ENCODE data around the gene ERC1.
"Not testable (repeated sequence)": the region's sequence is repeated elsewhere in the genome, so short reads cannot be mapped to it uniquely, and the experiment has no call there.

Gene ERC1

DNA sequence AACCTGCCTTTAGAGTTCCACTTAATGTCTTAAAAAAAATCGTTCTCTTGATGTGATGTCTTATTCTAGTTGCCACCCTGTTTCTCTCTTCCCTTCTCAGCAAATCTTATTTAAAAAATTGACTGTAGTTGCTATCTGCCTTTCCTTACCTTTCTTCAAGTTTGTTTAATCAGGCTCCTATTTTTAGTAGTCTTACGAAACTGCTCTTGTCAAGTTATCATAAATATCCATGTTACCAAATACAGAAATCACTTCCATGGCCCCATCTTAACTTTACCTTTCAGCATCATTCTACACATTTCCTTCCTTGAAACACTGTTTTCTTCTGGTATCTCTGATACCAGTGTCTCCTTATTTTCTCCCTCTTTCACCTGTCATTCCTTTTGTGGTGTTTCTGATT is 227.3 kb downstream of the ERC1 start:
- no peak for DNase-seq (ENCODE audit: low read depth, low spot score)

DNA sequence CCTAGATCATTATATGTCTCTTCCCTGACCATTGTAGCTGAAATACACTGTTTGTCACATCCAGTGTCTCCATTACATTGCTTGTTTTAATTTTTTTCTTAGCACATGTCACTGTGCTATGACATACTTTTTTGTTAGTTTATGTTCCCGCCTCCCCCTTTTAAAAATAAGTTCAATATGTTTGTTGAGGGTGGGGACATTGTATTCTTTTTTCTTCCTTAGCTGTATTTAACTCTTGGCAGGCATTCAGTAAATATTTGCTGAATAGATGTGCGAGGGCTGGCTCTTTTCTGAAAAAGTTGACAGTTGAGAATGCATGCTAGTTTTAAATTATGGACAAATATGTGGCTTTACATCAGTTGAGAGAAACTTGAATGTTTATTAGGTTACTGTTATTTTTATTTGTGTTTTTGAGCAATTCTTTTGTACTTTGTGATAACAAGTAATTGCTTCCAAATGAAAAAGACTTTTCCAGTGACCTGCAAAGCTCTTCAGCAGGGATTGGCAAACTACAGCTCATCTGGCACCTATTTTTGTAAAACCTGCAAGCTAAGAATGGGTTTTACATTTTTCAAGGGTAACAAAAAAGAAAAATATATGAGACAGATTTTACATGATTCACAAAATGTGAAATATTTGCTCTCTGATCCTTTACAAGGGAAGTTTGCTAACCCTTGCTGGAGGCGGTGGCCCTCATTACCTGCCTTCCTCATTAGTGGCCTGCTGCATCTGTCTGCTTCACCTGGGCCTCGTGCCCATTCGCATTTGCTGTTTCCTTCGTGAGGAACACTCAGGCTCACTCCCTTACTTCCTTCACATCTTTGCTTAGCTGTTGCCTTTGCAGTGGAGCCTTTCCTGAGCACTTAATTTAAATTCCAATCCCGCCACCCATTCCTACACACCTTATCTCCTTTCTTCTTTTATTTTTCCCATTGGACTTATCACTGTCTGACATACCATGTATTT is 229.4 kb downstream of the ERC1 start:
- no peak for DNase-seq (ENCODE audit: low read depth, low spot score)

DNA sequence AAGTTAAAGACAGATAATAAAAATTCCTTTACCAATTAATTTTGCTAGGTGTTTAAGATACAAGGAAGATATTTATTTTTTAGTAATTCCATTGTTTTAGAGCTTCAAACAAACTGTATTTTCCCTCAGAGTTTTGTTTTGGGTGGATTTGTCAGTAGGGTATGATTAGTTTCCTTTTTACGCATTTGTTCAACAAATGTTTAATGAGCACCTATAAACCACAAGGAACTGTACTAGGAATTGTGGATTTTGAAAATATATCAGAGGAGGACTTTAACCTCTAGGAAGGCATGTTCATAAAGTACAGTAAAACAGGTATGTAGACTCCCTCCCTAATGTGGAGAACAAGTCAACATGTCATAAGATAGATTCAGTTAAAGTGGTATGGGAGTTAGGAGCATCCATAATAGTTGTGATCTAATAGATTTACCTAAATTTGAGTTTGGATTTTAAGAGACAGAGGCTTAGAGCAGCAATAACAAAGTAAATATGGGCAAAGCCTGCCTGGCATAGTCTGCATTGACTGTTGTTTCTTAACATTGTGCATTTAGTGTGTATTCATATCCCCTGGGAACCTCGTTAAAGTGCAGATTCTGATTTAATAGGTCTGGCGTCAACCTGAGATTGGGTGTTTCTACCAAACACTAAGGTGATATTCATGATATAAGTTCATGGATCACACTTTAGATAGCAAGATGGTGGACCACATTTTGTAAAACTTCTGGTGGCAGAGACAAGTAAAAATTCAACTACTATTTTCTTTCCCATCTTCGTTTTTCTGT is 232.0 kb downstream of the ERC1 start:
- DNase-seq (ENCODE audit: low read depth, low spot score), result no peak

DNA sequence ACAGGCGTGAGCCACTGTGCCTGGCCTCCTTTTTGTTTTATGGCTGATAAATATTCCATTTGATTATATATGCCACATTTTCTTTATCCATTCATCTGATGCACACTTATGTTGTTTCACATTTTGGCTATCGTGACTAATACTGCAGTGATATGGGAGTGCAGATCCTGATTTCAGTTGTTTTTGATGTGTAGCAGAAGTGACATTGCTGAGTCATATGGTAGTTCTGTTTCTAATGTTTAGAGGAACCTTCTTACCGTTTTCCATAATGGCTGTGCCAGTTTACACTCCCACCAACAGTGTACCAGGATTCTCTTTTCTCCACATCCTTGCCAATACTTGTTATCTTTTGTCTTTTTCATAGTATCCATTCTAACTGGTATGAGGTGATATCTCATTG is 235.9 kb downstream of the ERC1 start:
- no peak for DNase-seq (ENCODE audit: low read depth, low spot score)

DNA sequence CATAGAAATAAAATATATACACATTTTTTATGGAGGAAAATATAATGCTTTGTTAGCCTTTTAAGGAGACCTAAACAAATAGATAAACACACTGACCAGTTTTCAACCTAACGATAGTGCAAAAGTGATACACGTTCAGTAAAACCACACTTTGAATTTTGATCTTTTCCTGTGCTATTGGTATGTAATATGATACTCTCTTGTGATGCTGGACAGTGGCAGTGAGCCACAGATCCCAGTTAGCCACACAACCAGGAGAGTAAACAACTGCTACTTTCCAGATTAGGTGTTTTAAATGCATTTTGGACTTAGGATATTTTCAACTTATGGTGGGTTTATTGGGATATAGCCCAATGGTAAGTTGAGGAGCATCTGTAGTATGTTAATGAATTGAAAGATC is 243.1 kb downstream of the ERC1 start:
- DNase-seq (ENCODE audit: low read depth, low spot score), result no peak

DNA sequence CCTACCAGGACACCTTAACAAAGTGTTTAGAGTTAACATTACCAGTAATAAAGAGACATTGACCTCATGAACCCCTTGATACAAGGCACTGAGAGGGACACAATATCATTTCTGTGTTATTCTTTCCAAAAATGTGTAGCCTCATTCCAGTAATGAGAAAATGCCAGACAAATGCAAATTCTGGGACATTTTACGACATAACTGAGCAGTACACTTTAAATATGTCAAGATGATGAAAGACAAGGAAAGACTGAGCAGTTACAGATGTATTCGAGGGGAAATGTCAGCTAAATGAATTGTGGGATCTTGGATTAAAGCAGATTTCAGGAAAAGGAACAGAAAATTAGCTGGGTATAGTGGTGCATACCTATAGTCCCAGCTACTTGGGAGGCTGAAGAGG is 255.6 kb downstream of the ERC1 start:
- no peak for DNase-seq (ENCODE audit: low read depth, low spot score)

DNA sequence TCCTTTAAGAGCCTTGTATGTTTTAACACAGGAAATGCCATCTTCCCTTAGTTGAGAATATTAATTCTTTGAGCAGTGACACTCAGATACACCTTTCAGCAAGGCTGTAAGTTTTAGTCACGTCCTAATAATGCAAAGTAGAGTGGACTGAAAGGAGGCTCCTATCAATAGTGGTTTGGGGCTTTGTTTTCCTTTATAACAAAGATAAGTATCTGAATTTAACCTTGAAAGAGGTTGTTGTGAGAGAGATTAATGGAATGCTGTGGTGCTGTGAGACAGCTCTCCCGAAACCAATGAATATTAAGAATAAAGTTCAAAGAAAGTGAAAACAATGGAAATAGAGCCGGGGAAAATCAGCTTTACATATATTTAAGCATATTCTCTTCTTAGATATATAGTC is 259.6 kb downstream of the ERC1 start:
- DNase-seq (ENCODE audit: low read depth, low spot score), result no peak

DNA sequence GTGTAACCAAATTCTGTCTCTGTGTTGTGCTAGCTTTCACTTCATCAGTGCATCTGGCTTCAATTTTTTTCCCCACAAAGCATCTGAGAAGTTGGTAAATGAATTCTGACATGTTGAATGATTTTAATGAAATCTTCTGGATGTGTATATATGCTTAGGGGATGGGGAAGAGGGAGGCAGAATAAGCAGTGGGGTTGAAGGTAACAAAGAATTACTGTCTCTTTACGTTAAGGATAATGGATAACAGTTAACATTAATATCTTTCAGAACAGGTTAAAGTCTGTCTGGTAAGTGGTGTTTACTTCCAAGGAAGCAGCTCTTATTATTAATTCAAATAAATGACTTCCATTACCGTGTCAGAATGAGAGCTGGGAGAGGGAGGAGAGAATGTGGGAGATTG is 261.7 kb downstream of the ERC1 start:
- DNase-seq (ENCODE audit: low read depth, low spot score), result no peak

DNA sequence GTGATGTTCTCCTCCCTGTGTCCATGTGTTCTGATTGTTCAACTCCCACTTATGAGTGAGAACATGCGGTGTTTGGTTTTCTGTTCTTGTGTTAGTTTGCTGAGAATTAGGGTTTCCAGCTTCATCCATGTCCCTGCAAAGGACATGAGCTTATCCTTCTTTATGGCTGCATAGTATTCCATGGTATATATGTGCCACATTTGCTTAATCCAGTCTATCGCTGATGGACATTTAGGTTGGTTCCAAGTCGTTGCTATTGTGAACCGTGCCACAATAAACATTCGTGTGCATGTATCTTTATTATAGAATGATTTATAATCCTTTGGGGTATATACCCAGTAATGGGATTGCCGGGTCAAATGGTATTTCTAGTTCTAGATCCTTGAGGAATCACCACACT is 264.1 kb downstream of the ERC1 start:
- DNase-seq (ENCODE audit: low read depth, low spot score), result not testable (repeated sequence)

DNA sequence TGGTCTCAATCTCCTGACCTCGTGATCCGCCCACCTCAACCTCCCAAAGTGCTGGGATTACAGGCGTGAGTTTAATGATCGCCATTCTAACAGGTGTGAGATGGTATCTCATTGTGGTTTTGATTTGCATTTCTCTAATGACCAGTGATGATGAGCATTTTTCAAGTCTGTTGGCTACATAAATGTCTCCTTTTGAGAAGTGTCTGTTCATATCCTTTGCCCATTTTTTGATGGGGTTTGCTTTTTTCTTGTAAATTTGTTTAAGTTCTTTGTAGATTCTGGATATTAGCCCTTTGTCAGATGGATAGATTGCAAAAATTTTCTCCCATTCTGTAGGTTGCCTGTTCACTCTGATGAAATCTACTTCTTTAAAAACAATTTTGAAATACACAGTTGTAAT is 264.8 kb downstream of the ERC1 start:
- DNase-seq (ENCODE audit: low read depth, low spot score), result not testable (repeated sequence)

DNA sequence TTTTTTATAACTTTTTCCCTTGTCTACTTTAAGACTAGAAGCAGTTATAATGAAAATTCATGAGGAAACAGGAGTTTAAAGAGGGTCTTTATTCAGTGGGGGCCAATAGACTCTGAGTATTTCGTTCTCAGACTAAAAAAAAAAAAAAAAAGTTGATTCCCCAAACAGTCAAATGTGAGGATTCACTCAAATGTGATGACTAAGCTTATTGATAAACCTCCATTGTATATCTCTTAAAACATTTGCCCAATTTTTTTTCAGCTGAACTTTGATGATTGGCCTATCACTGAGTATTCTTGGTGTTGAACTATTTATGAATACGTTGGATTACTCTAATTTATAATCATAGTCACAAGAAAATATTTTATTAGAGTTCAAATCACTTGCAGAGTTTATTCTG is 265.3 kb downstream of the ERC1 start:
- no peak for DNase-seq (ENCODE audit: low read depth, low spot score)

DNA sequence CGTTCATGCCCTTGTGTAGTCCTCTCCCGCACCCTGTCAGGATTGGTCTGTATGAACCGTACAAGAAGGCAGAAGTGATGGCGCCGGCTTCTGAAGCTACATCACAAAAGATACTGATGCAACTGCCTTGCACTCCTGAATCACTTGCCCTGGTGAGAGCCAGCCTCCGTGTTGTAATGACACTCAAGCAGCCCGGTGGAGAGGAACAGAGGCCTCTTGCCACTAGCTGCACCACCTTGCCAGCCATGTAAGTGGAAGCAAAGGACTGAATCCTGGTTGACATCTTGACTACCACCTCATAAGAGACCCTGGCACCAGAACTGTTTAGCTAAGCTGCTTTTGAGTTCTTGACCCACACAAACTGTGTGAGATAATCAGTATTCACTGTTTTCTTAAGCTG is 266.0 kb downstream of the ERC1 start:
- DNase-seq (ENCODE audit: low read depth, low spot score), result no peak

DNA sequence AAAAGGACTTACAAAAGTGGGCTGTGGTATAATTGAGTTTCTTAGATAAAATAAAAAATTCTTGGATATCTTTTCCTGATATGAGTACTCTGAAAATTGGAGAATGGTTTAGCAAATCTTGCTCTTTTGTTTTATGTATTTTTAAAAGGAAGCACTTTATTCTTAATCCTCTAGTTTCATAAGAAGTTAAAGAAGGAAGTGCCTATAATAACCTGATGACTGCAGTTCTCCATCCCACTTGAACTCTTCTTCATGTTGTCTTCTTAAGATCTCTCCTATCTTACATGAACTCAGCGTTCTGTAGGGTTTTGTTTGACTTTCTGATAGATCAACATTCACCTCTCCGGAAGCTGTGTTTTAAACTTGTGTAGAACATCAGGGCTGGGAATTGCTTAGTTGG is 271.0 kb downstream of the ERC1 start:
- no peak for DNase-seq (ENCODE audit: low read depth, low spot score)

DNA sequence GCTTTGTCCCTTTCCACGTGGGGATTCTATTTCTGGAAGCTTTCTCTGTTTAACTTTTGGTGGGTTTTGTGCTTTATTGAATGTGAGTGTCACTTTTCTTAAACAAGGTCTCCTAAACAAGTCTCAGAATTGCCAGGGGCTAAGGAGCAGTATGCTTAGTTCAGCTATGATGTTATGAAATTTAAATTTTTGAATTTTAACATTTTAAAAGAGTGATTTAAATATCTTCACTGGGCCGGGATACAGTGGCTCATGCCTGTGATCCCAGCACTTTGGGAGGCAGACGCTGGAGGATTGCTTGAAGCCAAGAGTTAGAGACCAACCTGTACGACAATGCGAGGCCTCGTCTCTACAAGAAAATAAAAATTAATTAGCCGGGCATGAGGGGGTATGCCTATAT is 276.2 kb downstream of the ERC1 start:
- DNase-seq (ENCODE audit: low read depth, low spot score), result no peak

DNA sequence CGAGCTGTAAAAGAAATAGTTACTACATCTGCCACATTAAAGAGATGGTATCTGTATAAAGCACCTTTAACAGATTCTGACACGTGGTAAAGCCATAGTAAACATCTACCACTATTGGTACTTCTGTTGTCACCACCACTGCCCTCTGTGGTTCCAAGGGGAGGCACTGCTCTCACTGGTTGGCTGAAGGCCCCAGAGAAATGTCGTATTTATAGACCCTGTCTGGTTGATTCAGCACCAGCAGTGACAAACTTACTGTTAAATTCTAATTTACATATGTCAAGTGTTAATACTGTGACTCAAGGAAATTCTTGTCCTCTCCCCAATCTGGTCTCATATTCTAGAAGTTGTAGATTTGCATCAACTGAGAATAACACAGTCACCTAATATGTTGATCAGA is 281.1 kb downstream of the ERC1 start:
- no peak for DNase-seq (ENCODE audit: low read depth, low spot score)

DNA sequence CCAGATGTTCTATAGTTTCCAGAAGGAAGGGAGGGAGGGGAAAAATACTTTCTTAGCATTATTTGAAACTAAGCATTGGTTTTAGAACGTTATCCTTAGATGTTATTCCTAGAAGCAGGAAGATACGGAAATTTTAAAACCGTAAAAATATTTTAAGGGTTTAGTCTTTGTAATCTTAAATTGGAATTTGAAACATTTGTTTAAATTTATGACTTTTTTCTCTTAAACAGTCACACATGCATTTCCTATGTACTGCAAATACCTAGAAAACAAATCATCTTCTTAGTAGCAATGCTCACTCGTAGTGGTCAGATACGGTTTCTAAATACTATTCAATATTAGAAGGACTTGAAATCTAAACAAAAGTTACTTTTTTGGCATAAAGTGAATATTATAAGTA is 282.0 kb downstream of the ERC1 start:
- DNase-seq (ENCODE audit: low read depth, low spot score), result no peak

DNA sequence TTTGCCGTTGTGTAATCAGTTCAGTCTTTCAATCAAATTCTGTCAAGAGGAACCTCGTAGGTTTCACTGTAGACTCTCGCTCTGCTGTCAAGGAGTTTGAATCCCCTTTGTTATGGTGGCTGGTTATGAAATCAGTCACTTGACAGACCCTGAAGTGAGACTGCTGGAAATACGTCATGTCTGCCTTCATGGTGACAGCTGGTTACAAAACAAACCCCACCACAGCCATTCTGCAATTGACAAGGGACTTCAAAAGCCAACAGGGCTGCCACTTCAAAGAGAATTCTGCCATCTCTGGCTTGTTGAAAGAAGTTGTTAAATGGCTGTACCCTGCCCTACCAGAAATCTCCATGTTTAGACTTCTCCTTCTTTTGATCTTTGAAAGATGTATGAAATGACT is 286.9 kb downstream of the ERC1 start:
- DNase-seq (ENCODE audit: low read depth, low spot score), result no peak

DNA sequence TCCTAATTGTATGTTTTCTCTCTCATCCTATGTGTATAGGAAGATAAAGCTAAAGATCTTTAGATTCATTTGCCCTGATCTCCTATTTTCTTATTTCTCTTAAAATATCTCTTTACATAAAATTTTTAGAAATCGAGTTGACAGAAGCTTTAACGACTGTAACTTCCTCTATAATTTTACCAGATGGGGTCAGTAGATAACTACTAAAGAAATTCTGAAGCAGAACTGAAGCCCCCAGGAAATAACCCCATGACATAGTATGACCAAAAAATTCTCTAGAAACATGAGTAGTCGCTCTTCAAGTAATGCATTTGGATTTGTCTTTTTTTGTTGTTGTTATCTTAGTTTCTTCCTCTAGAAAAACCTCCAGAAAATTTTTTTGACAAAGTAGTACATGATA is 288.0 kb downstream of the ERC1 start:
- no peak for DNase-seq (ENCODE audit: low read depth, low spot score)

DNA sequence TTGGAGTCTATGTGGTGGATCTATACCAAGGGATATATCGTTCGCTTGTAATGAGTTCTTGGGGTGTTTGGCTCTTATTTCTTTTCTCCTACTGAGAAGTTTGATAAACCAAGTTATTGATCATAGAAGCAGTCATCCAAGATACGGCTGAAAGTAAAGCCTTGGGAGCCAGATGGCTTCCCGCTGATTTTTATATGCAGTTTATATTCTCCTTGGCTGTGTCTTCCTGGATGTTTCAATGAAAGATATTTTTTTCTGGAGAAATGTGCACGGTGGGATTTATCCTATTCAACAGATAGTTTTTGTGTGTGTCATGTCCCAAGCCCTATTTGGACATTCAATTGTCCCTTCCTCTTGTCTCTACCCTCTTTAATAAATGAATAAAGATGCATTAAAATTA is 289.0 kb downstream of the ERC1 start:
- no peak for DNase-seq (ENCODE audit: low read depth, low spot score)

DNA sequence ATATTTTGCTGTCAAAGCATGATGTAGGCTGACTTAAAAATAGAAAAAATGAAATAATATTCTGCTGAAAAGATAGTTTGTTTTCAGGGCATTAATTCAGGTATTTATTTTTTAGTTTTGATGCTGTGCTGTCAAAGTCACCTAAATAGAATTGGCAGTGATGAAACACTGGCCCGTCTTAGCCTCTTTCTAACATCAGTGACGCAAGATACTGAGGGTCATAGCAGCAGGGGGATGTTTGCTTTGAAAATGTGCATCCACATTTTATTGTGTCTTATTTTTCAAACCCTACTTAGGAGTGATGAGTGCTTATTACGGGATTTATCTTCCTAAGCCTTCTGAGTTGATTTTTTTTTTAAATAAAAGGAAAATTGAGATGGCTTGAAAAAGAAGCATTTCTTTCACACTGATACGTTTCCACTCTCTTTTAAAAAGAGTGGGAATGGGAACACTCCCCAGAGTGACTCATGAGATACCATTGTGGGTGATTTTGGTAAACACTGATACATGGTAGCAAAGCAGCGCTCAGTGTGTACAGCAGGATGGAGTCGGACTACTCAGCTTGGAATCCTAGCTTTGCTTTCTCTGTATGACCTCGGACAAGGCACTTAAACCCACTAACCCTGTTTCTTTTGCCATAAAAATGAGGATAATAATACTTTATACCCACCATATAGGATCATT is 290.8 kb downstream of the ERC1 start:
- no peak for DNase-seq (ENCODE audit: low read depth, low spot score)

DNA sequence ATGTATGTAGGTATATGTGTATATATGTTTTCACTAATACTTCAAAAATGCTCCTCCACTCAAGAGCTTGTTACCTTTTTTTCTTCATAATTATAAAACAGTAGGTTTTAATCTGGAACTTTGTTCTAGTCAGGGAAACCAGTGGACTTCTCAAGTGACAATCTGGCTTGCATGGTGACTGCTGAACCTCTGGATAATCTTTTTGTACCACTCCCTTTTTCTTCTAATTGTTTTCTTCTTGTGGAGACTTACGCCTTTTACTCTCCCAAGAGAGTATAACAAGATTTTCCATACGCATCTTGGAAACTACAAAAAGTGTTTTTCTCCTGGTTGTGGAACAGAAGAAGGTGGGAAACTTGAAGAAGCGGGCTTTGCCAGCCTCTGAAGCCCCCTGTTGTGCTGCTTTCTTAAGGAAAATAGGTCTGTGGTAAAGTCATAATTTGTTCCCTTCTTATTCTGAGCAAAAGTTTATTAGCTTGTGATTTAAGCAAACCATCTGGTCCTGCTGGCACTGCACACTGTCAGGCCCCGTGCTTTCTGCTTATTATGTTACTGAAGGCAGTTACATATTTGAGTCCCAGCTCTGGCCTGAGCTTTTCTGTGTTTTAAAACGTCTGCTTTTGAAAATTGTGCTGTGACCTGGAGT is 291.8 kb downstream of the ERC1 start:
- no peak for DNase-seq (ENCODE audit: low read depth, low spot score)

DNA sequence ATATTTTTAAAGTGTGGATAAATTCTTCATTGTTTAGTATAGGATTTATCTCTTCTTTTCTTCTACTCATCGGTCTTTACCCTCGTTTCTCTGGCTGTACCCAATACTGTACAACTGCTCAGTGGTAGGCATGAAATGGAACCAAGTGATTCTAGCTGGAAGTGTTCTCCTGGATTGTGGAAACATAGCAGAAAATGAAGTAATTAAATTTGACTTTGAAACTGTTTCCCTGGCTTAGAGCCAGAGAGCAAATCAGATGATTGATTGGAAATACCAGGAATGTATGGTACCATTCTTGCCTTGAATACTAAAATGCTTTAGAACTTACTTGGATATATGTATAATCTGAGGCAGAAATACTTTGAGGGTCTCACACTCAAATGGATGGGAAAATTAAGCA is 292.3 kb downstream of the ERC1 start:
- DNase-seq (ENCODE audit: low read depth, low spot score), result no peak
